Measurements from ENCODE around the gene NT5E. TPM values are rescaled to one million over a fixed set of nuclear protein-coding genes. Genes with fewer than 3 reads are reported as not detected.

The NT5E gene
- total RNA-seq, 3 donors from 2014 or later, result 10.1 to 26.5 (median 11.4) TPM

DNA sequence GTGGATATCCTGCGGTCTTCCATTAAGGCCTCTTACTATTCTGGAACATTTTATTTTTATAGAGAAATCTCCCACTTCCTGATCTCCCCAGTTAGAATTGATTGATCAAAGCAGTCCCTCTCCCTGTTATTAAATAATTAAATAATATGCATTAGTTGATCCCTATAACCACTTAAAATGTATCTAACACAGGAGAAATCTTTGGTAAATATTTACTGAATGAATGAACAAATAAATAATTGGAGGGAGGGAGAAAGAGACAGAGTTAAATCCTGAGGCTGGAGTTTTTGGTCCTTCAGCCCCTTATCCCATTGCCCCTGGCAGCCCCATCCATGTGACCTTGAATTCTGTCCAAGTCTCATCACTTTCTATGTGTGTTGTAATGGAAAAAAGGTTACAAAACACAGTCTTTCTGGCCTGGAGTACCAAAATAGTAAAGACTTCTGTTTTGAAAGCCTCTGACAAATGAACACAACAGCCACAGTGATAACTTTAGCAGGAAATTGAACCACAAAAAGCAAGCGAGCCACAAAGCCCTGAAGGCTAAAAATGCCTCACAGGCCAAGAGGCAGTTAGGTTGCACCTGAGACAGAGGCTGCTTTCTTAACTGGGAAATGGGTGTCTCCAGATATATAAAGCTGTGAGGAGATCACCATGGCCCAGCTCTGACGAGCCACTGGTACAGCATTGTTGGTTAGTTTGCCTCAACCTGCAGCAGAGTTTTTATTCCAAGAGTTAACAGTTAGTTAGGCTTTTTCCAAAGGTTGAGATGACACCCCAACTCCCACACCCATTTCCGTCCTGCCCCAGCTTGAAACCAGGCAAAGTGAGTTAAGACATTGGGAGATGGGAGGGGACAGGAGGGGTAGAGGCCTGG, 11.3 kb downstream of the NT5E start:
- Histone ChIP-seq H3K27me3 (no peaks in the 10 kb centered on the region), H3K9me3 (no peaks in the 10 kb centered on the region), H3K27ac (peak overlapping the region; percentile 46 to 74), H3K4me3 (no peak overlapping the region), H3K4me1 (peaks cover 0 to 16% of the 10 kb centered on the region in 2 donors), H3K36me3 (no peaks in the 10 kb centered on the region)
- TF ChIP-seq POLR2AphosphoS5 (IDR thresholded peaks at IDR 0.05) (peak in 2 of 3 donors; percentile 20 to 42), POLR2A (IDR thresholded peaks at IDR 0.05) (no peak)
- DNase-seq (ENCODE audit: low spot score in 2 of 2), result peak in 1 of 2 donors; percentile 49
- intact Hi-C loops (cut with DNase I; ENCODE audit: low total_unique reads), result no loop called here

DNA sequence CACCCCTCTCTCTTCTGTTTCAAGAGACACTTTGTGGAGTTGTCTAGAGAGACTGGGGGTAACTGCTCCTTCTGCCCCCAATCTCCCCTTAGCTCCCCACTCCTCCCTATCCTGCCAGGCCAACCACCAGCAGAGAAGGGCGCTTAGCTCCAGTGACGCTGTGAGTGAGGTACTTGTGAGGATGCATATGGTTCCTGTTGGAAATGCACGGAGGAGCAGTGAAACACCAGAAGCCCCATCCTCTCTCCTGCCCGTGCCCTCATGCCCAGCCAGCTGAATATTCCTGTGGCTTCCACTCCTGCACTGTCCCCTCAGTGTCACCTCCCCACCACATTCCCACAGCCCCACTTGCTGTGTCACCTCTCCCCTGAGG, 11.9 kb downstream of the NT5E start:
- H3K27ac ChIP-seq, result peak overlapping the region; percentile 46 to 74
- H3K27me3 ChIP-seq, result no peaks in the 10 kb centered on the region
- H3K4me1 ChIP-seq, result peaks cover 0 to 16% of the 10 kb centered on the region in 2 donors
- no peaks in the 10 kb centered on the region for H3K36me3 ChIP-seq
- no peaks in the 10 kb centered on the region for H3K9me3 ChIP-seq
- DNase-seq (ENCODE audit: low spot score in 2 of 2), result no peak
- no peak for TF ChIP-seq POLR2A (IDR thresholded peaks at IDR 0.05)
- TF ChIP-seq, protein P1, sequence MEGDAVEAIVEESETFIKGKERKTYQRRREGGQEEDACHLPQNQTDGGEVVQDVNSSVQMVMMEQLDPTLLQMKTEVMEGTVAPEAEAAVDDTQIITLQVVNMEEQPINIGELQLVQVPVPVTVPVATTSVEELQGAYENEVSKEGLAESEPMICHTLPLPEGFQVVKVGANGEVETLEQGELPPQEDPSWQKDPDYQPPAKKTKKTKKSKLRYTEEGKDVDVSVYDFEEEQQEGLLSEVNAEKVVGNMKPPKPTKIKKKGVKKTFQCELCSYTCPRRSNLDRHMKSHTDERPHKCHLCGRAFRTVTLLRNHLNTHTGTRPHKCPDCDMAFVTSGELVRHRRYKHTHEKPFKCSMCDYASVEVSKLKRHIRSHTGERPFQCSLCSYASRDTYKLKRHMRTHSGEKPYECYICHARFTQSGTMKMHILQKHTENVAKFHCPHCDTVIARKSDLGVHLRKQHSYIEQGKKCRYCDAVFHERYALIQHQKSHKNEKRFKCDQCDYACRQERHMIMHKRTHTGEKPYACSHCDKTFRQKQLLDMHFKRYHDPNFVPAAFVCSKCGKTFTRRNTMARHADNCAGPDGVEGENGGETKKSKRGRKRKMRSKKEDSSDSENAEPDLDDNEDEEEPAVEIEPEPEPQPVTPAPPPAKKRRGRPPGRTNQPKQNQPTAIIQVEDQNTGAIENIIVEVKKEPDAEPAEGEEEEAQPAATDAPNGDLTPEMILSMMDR (IDR thresholded peaks at IDR 0.05), result no peak
- H3K4me3 ChIP-seq, result no peak overlapping the region
- intact Hi-C loops (cut with DNase I; ENCODE audit: low total_unique reads), result no loop called here

DNA sequence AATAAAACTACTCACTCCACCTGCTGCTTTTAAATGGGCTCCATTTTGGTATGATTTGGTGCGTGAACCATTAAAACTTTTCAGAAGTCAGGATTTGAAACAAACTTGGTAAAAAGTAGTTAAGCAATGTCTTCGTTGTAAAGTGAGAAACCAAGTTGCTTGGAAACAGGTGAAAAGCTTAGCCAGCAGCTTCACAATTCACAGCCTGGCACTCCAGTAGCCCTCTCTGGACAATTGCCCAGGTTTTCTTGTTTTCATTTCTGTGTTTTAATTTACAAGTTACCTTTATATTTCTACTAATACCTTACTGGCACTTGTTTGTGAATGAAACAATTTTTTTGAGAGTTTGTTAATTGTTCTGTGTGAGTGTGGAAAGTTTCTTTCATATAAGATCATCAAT, 12.8 kb downstream of the NT5E start:
- peaks cover 0 to 16% of the 10 kb centered on the region in 2 donors for H3K4me1 ChIP-seq
- intact Hi-C loops (cut with DNase I; ENCODE audit: low total_unique reads), result no loop called here

DNA sequence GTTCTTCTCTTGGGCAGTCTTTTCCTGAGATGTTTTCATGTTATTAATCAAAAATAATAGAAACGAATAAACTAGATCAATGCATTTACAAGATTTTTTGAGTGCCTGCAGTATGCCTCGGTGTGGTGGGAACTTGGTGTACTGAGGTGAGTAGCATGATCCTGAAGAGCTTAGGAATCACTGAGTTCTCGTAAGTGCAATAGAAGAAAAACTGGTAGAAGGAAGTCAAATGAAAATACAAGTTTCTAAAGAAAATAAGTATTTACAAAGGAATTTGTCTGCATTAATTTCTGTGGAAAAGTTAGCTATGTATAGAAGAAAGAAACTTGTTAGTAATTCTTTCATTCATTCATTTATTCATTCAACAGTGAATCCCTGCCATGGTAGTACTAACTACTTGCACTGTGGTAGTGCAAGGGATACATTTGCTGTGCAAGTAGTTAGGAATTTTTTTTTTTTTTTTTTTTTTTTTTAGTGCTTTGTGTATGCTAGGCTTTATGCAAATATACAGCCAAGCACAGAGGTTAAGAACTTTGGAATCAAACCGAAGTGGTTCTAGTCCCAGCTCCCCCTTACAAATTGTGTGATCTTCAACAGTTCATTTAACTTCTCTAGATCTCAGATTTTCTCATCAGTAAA, 13.9 kb downstream of the NT5E start:
- no peak for DNase-seq (ENCODE audit: low spot score in 2 of 2)
- Histone ChIP-seq H3K4me1 (peaks cover 0 to 16% of the 10 kb centered on the region in 2 donors), H3K4me3 (no peak overlapping the region), H3K9me3 (no peaks in the 10 kb centered on the region), H3K27me3 (no peaks in the 10 kb centered on the region), H3K36me3 (no peaks in the 10 kb centered on the region), H3K27ac (no peak overlapping the region)
- intact Hi-C loops (cut with DNase I; ENCODE audit: low total_unique reads), result no loop called here
- TF ChIP-seq POLR2AphosphoS5 (IDR thresholded peaks at IDR 0.05), result no peak
- no peak for TF ChIP-seq POLR2A (IDR thresholded peaks at IDR 0.05)
- TF ChIP-seq, protein P1 (IDR thresholded peaks at IDR 0.05), result no peak

More for the DNA sequence above, 12.8 kb downstream of the NT5E start:
- peak overlapping the region in 1 of 2 donors; percentile 74 for H3K27ac ChIP-seq
- H3K27me3 ChIP-seq, result no peaks in the 10 kb centered on the region
- no peak for DNase-seq (ENCODE audit: low spot score in 2 of 2)
- TF ChIP-seq, protein P1 (IDR thresholded peaks at IDR 0.05), result no peak
- TF ChIP-seq POLR2A (IDR thresholded peaks at IDR 0.05) (no peak), POLR2AphosphoS5 (IDR thresholded peaks at IDR 0.05) (no peak)
- no peak overlapping the region for H3K4me3 ChIP-seq
- H3K9me3 ChIP-seq, result no peaks in the 10 kb centered on the region
- no peaks in the 10 kb centered on the region for H3K36me3 ChIP-seq

DNA sequence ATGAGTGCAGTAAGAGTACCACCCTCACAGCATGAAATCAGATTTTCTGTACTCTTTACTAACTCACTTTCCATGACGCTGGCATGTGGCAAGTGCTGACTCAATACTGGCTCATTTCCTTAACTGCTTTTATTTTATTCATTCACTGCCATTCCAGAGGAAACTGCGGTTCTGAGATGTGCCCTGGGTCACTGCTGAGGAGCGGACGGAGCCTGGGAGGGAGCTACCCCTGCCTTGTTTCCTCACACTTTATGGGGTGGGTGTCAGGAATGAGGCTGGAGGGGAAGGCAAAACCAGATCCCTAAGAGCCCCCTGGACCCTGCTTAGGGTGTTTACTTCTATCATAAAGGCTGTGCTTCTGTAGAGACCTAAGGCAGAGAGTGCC, 14.4 kb downstream of the NT5E start:
- Histone ChIP-seq H3K4me1 (peaks cover 0 to 16% of the 10 kb centered on the region in 2 donors), H3K27me3 (no peaks in the 10 kb centered on the region), H3K4me3 (no peak overlapping the region), H3K27ac (peak overlapping the region; percentile 38 to 51), H3K9me3 (no peaks in the 10 kb centered on the region), H3K36me3 (no peaks in the 10 kb centered on the region)
- intact Hi-C loops (cut with DNase I; ENCODE audit: low total_unique reads), result no loop called here
- TF ChIP-seq POLR2A (IDR thresholded peaks at IDR 0.05) (no peak), POLR2AphosphoS5 (IDR thresholded peaks at IDR 0.05) (no peak)
- TF ChIP-seq, protein P1 (IDR thresholded peaks at IDR 0.05), result no peak
- DNase-seq (ENCODE audit: low spot score in 2 of 2), result no peak
